H9 (cell line): ENCODE measurements around the gene MDFI. TPM values are rescaled to one million over a fixed set of nuclear protein-coding genes. Genes with fewer than 3 reads are reported as not detected.

Experiments used
- DNase-seq: peaks from one replicate; pipeline ENCODE4 v3.0.0-alpha.2; 2017
- H2AFZ ChIP-seq: one replicate; pipeline ENCODE4 v1.6.1; 2013; ENCODE audit warnings: mild to moderate bottlenecking, low read length, control low read depth, moderate library complexity
- H2AK5ac ChIP-seq: 2 replicates; pipeline ENCODE4 v1.6.1; 2013; ENCODE audit warnings: low read length, control low read depth, mixed read lengths; ENCODE audit not compliant: insufficient read length
- H2BK120ac ChIP-seq: one replicate; pipeline ENCODE4 v1.6.1; 2013; ENCODE audit warnings: low read depth, mild to moderate bottlenecking, low read length, control low read depth, inconsistent platforms; ENCODE audit not compliant: poor library complexity, severe bottlenecking
- H2BK12ac ChIP-seq: 2 replicates; pipeline ENCODE4 v1.6.1; 2013; ENCODE audit warnings: low read length, control low read depth, mixed read lengths, low read depth; ENCODE audit not compliant: insufficient read length
- H2BK15ac ChIP-seq: 2 replicates; pipeline ENCODE4 v1.6.1; 2013; ENCODE audit warnings: low read depth, low read length, control low read depth
- H2BK20ac ChIP-seq: one replicate; pipeline ENCODE4 v1.6.1; 2013; ENCODE audit warnings: low read depth, mild to moderate bottlenecking, low read length, control low read depth, inconsistent platforms; ENCODE audit not compliant: poor library complexity, severe bottlenecking
- H2BK5ac ChIP-seq: 2 replicates; pipeline ENCODE4 v1.6.1; 2013; ENCODE audit warnings: low read length, control low read depth, mixed read lengths; ENCODE audit not compliant: insufficient read length
- H3K14ac ChIP-seq: 2 replicates; pipeline ENCODE4 v1.6.1; 2013; ENCODE audit warnings: low read length, control low read depth; ENCODE audit not compliant: insufficient read depth
- H3K18ac ChIP-seq: 2 replicates; pipeline ENCODE4 v1.6.1; 2013; ENCODE audit warnings: low read depth, mild to moderate bottlenecking, mixed read lengths, low read length, control low read depth; ENCODE audit not compliant: insufficient read length
- H3K23ac ChIP-seq: 2 replicates; pipeline ENCODE4 v1.6.1; 2013; ENCODE audit warnings: low read length, control low read depth, mixed read lengths, low read depth; ENCODE audit not compliant: insufficient read length
- H3K23me2 ChIP-seq: 2 replicates; pipeline ENCODE4 v1.6.1; 2013; ENCODE audit warnings: low read depth, mild to moderate bottlenecking, mixed read lengths, low read length, control low read depth; ENCODE audit not compliant: insufficient read length, poor library complexity, severe bottlenecking
- H3K27ac ChIP-seq: 2 replicates; pipeline ENCODE4 v1.5.1; 2013; ENCODE audit warnings: low read length, control low read depth, mixed read lengths, low read depth; ENCODE audit not compliant: insufficient read length
- H3K27me3 ChIP-seq: 2 replicates; pipeline ENCODE4 v1.6.1; 2013; ENCODE audit warnings: low read length, control low read depth, inconsistent platforms; ENCODE audit not compliant: insufficient read depth
- H3K4ac ChIP-seq: 2 replicates; pipeline ENCODE4 v1.6.1; 2013; ENCODE audit warnings: low read depth, mild to moderate bottlenecking, control low read depth, inconsistent platforms, low read length, moderate library complexity
- H3K4me1 ChIP-seq: 2 replicates; pipeline ENCODE4 v1.6.1; 2013; ENCODE audit warnings: low read length, control low read depth, inconsistent platforms; ENCODE audit not compliant: insufficient read depth
- H3K4me2 ChIP-seq: 2 replicates; pipeline ENCODE4 v1.6.1; 2013; ENCODE audit warnings: low read length, control low read depth, mixed read lengths; ENCODE audit not compliant: insufficient read length, insufficient read depth
- H3K56ac ChIP-seq: 2 replicates; pipeline ENCODE4 v1.6.1; 2013; ENCODE audit warnings: low read depth, mild to moderate bottlenecking, mixed read lengths, low read length, control low read depth; ENCODE audit not compliant: insufficient read length
- H3K79me1 ChIP-seq: 2 replicates; pipeline ENCODE4 v1.6.1; 2013; ENCODE audit warnings: low read depth, mild to moderate bottlenecking, moderate library complexity, low read length, control low read depth, inconsistent platforms; ENCODE audit not compliant: insufficient read depth, poor library complexity, severe bottlenecking
- H3K79me2 ChIP-seq: 2 replicates; pipeline ENCODE4 v1.6.1; 2013; ENCODE audit warnings: low read length, control low read depth, inconsistent platforms; ENCODE audit not compliant: insufficient read depth
- H3K9ac ChIP-seq: 2 replicates; pipeline ENCODE4 v1.6.1; 2013; ENCODE audit warnings: low read length, control low read depth, mixed read lengths; ENCODE audit not compliant: insufficient read length; ENCODE audit errors: extremely low read depth
- H3K9me3 ChIP-seq: one replicate; pipeline ENCODE4 v1.6.1; 2013; ENCODE audit warnings: low read depth, low read length, inconsistent platforms; ENCODE audit not compliant: control insufficient read depth
- H3T11ph ChIP-seq: one replicate; pipeline ENCODE4 v1.6.1; 2013; ENCODE audit warnings: mild to moderate bottlenecking, low read length, control low read depth, inconsistent platforms
- H4K20me1 ChIP-seq: one replicate; pipeline ENCODE4 v1.6.1; 2013; ENCODE audit not compliant: control insufficient read depth, insufficient read length, insufficient read depth
- H4K5ac ChIP-seq: 2 replicates; pipeline ENCODE4 v1.6.1; 2013; ENCODE audit warnings: low read depth, mild to moderate bottlenecking, mixed read lengths, low read length, control low read depth; ENCODE audit not compliant: insufficient read length
- H4K8ac ChIP-seq: replicated peaks from 2 replicates; pipeline ENCODE4 v1.6.1; 2013; ENCODE audit warnings: low read length, control low read depth, mixed read lengths, low read depth; ENCODE audit not compliant: insufficient read length
- H4K91ac ChIP-seq: 2 replicates; pipeline ENCODE4 v1.6.1; 2013; ENCODE audit warnings: low read depth, mild to moderate bottlenecking, moderate library complexity, mixed read lengths, low read length, control low read depth; ENCODE audit not compliant: insufficient read length
- H3K27ac Mint-ChIP-seq, 3 experiments: 2 replicates in 2 of 3; 3 replicates in 1 of 3; pipeline ENCODE4 v1.8.0; 2020 to 2021; ENCODE audit warnings: mixed read lengths in 3 of 3, mild to moderate bottlenecking in 1 of 3, moderate library complexity in 1 of 3
- H3K27me3 Mint-ChIP-seq: 2 replicates; pipeline ENCODE4 v1.8.0; 2021; ENCODE audit warnings: low read depth, mild to moderate bottlenecking, moderate library complexity, mixed read lengths
- H3K36me3 Mint-ChIP-seq, 3 experiments: 2 replicates in 2 of 3; 3 replicates in 1 of 3; pipeline ENCODE4 v1.8.0; 2020 to 2021; ENCODE audit warnings: low read depth in 3 of 3, mixed read lengths in 3 of 3; ENCODE audit not compliant: insufficient read depth in 1 of 3
- H3K4me1 Mint-ChIP-seq, 2 experiments: 2 replicates each; pipeline ENCODE4 v1.8.0; 2020; ENCODE audit warnings: mixed read lengths in 2 of 2
- H3K4me3 Mint-ChIP-seq, 2 experiments: 2 replicates in 1 of 2; 3 replicates in 1 of 2; pipeline ENCODE4 v1.8.0; 2020 to 2021; ENCODE audit warnings: mild to moderate bottlenecking in 2 of 2, mixed read lengths in 2 of 2, moderate library complexity in 1 of 2
- H3K9me3 Mint-ChIP-seq, 2 experiments: 2 replicates in 1 of 2; 3 replicates in 1 of 2; pipeline ENCODE4 v1.8.0; 2020; ENCODE audit warnings: mild to moderate bottlenecking in 2 of 2, mixed read lengths in 2 of 2, moderate library complexity in 1 of 2
- WGBS: extraction: QIAGEN DNeasy Blood & Tissue Kit; methylation state at CpG from one replicate; pipeline ENCODE4 v1.1.7; 2013; ENCODE audit warnings: missing lambda C conversion rate, low lambda C conversion rate, mixed read lengths; ENCODE audit not compliant: insufficient read length; ENCODE audit errors: extremely low coverage; 5-methylcytosine and 5-hydroxymethylcytosine counted together
- total RNA-seq: library from RNA; stranded (reverse); gene quantifications from 2 replicates; pipeline ENCODE4 v1.2.1, GENCODE V29; 2021
- TF ChIP-seq, protein P1 (sequence below): fragments of 200-600 bp; sonication (generic); conservative IDR thresholded peaks from 3 replicates; pipeline ENCODE4 v1.8.0; 2021; ENCODE audit warnings: antibody characterized with exemption, mild to moderate bottlenecking

Gene MDFI
- total RNA-seq, 1 experiment from 2014 or later, result 45.0 TPM

DNA sequence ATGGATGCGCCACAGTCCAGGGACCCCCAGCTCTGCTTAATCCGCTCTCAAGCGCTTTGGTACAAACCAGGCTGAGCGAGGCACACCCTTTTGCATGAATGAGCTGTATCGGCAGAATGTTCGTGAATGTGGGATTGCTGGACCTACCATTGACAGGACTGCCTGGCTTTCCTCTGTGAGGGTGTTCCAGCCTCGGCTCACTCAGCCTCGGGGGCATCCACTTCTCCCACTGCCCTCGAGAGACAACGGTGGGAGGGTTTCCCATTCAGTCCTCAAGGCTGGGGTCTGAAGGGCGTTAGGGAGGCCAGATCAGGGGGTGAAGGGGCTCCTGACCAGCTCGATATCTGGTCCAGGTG is 17.4 kb downstream of the MDFI start:
- peaks cover 8 to 19% (median 11%) of the 10 kb centered on the region in 3 experiments; a peak in 5 of 7 replicates for H3K36me3 Mint-ChIP-seq
- no peak overlapping the region for H3K27ac Mint-ChIP-seq
- Histone ChIP-seq H2BK5ac (no peak overlapping the region), H2AK5ac (no peak overlapping the region), H4K8ac (no peak overlapping the region), H3K23me2 (no peaks in the 10 kb centered on the region), H3K9me3 (no peaks in the 10 kb centered on the region), H3K4ac (no peak overlapping the region), H2BK120ac (no peak overlapping the region), H4K20me1 (no peaks in the 10 kb centered on the region), H4K5ac (no peak overlapping the region), H4K91ac (no peak overlapping the region), H3T11ph (no peak overlapping the region), H3K18ac (no peak overlapping the region), H3K4me2 (no peak overlapping the region), H3K23ac (no peak overlapping the region), H3K27ac (no peak overlapping the region), H3K79me1 (no peaks in the 10 kb centered on the region), H3K9ac (no peak overlapping the region), H3K14ac (no peak overlapping the region), H2BK15ac (no peak overlapping the region), H3K27me3 (no peaks in the 10 kb centered on the region), H2BK20ac (no peak overlapping the region), H2BK12ac (no peak overlapping the region), H2AFZ (no peak overlapping the region), H3K4me1 (no peaks in the 10 kb centered on the region), H3K56ac (no peak overlapping the region), H3K79me2 (no peaks in the 10 kb centered on the region)
- peaks cover 9 to 21% of the 10 kb centered on the region in 2 experiments; a peak in 3 of 4 replicates for H3K4me1 Mint-ChIP-seq
- no peak for DNase-seq
- TF ChIP-seq, protein P1, sequence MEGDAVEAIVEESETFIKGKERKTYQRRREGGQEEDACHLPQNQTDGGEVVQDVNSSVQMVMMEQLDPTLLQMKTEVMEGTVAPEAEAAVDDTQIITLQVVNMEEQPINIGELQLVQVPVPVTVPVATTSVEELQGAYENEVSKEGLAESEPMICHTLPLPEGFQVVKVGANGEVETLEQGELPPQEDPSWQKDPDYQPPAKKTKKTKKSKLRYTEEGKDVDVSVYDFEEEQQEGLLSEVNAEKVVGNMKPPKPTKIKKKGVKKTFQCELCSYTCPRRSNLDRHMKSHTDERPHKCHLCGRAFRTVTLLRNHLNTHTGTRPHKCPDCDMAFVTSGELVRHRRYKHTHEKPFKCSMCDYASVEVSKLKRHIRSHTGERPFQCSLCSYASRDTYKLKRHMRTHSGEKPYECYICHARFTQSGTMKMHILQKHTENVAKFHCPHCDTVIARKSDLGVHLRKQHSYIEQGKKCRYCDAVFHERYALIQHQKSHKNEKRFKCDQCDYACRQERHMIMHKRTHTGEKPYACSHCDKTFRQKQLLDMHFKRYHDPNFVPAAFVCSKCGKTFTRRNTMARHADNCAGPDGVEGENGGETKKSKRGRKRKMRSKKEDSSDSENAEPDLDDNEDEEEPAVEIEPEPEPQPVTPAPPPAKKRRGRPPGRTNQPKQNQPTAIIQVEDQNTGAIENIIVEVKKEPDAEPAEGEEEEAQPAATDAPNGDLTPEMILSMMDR, result no peak
- H3K9me3 Mint-ChIP-seq, result no peaks in the 10 kb centered on the region
- peaks cover 16% of the 10 kb centered on the region for H3K27me3 Mint-ChIP-seq
- H3K4me3 Mint-ChIP-seq, result peak overlapping the region in 1 of 2 experiments; percentile 31; a peak in 1 of 5 replicates
- no CpG with 5 or more reads among the region's 12 CpGs for WGBS
